Caco-2 (cell line): Measurements from ENCODE around the gene LHPP. TPM values are rescaled to one million over a fixed set of nuclear protein-coding genes. Genes with fewer than 3 reads are reported as not detected.

Source experiments
- BruUV-seq: library from RNA; stranded (reverse); fragments of 400-500 nt; replicated peaks from 2 replicates; lab custom pipeline; 2021; lab: Mats Ljungman, UMichigan
- CTCF ChIA-PET: fragments of 300-600 bp; sonication (Branson Sonifier 250); formaldehyde crosslinking; loops from one replicate; lab custom pipeline; 2022; ENCODE audit warnings: antibody characterized with exemption; lab: Charles Lee
- POLR2A ChIA-PET: fragments of 300-600 bp; sonication (Branson Sonifier 250); formaldehyde crosslinking; loops from one replicate; lab custom pipeline; 2022; ENCODE audit warnings: antibody characterized with exemption; lab: Charles Lee
- DNase-seq, 2 experiments: peaks; one replicate each; pipeline versions ENCODE4 v3.0.0 to v3.0.0-alpha.2; 2020 to 2022
- H3K27me3 ChIP-seq: replicated peaks from 2 replicates; pipeline ENCODE4 v1.6.0; 2011; ENCODE audit warnings: low read length; ENCODE audit not compliant: control insufficient read depth, insufficient read depth
- H3K36me3 ChIP-seq: 2 replicates; pipeline ENCODE4 v1.5.1; 2011; ENCODE audit warnings: low read length; ENCODE audit not compliant: control insufficient read depth, insufficient read depth
- H3K4me1 ChIP-seq: fragments of 250-450 bp; sonication (Bioruptor Pico); 2 replicates; pipeline ENCODE4 v1.5.1; 2020; ENCODE audit warnings: mild to moderate bottlenecking
- H3K4me3 ChIP-seq: 2 replicates; pipeline ENCODE4 v1.5.1; 2011; ENCODE audit warnings: low read depth, mild to moderate bottlenecking, control low read depth, low read length
- H3K9me3 ChIP-seq: fragments of 250-450 bp; sonication (Bioruptor Pico); 2 replicates; pipeline ENCODE4 v1.5.1; 2020; ENCODE audit warnings: mild to moderate bottlenecking, moderate library complexity
- H3K27ac Mint-ChIP-seq: one replicate; pipeline ENCODE4 v1.8.0; 2022; ENCODE audit warnings: mixed read lengths; ENCODE audit not compliant: unreplicated experiment
- H3K27me3 Mint-ChIP-seq: one replicate; pipeline ENCODE4 v1.8.0; 2022; ENCODE audit warnings: mixed read lengths; ENCODE audit not compliant: insufficient read depth, unreplicated experiment
- H3K36me3 Mint-ChIP-seq: one replicate; pipeline ENCODE4 v1.8.0; 2022; ENCODE audit warnings: mild to moderate bottlenecking, mixed read lengths; ENCODE audit not compliant: insufficient read depth, unreplicated experiment
- H3K4me1 Mint-ChIP-seq: one replicate; pipeline ENCODE4 v1.8.0; 2022; ENCODE audit warnings: low read depth, mixed read lengths; ENCODE audit not compliant: unreplicated experiment
- H3K4me3 Mint-ChIP-seq: one replicate; pipeline ENCODE4 v1.8.0; 2022; ENCODE audit warnings: mild to moderate bottlenecking, moderate library complexity, mixed read lengths; ENCODE audit not compliant: unreplicated experiment
- H3K9me3 Mint-ChIP-seq: one replicate; pipeline ENCODE4 v1.8.0; 2022; ENCODE audit warnings: mixed read lengths; ENCODE audit not compliant: unreplicated experiment
- CTCF ChIP-seq, 2 experiments: fragments of 200-600 bp in 1 of 2; IDR thresholded peaks; 1 replicate in 1 of 2; 2 replicates in 1 of 2; pipeline versions ENCODE4 v1.5.1 to v1.8.0; 2011 to 2022; ENCODE audit warnings: antibody characterized with exemption in 1 of 2, control low read depth in 1 of 2, inconsistent platforms in 1 of 2, low read depth in 1 of 2, low read length in 1 of 2, mild to moderate bottlenecking in 1 of 2, moderate library complexity in 1 of 2; ENCODE audit not compliant: insufficient read depth in 1 of 2, severe bottlenecking in 1 of 2, unreplicated experiment in 1 of 2
- intact Hi-C: fragments of 100-400 bp; cut with micrococcal nuclease; formaldehyde crosslinking; loops from one replicate; pipeline ENCODE4 v1.10.0; 2022; ENCODE audit not compliant: unreplicated experiment
- total RNA-seq: library from RNA; stranded (reverse); gene quantifications from 2 replicates; pipeline ENCODE4 v1.2.3, GENCODE V29; 2022

Gene LHPP
- total RNA-seq, 1 experiment from 2014 or later = 15.9 TPM

- intact Hi-C loops = no loop called here
- H3K27me3 Mint-ChIP-seq = no peaks in the 10 kb centered on the region
- H3K9me3 Mint-ChIP-seq = no peaks in the 10 kb centered on the region
- POLR2A ChIA-PET = no interaction called here
- H3K4me1 Mint-ChIP-seq = no peaks in the 10 kb centered on the region
- CTCF ChIA-PET = no interaction called here
- H3K27me3 ChIP-seq = no peaks in the 10 kb centered on the region
- no peak for TF ChIP-seq CTCF (IDR thresholded peaks at IDR 0.05; ENCODE audit: insufficient read depth in 1 of 2, low read depth in 1 of 2, low read length in 1 of 2, severe bottlenecking in 1 of 2, unreplicated experiment in 1 of 2)
- no peak overlapping the region for H3K27ac Mint-ChIP-seq
- H3K4me1 ChIP-seq = no peaks in the 10 kb centered on the region; the same call in 1 of the 2 replicates
- no peak overlapping the region for H3K4me3 ChIP-seq
- H3K9me3 ChIP-seq = no peaks in the 10 kb centered on the region
- no peaks in the 10 kb centered on the region for H3K36me3 ChIP-seq
- DNase-seq = no peak
- no TSS peak for BruUV-seq
- H3K36me3 Mint-ChIP-seq = no peaks in the 10 kb centered on the region
- H3K4me3 Mint-ChIP-seq = no peak overlapping the region
Observed at GRCh38 chr10:124650263-124650662, 188.6 kb downstream of the LHPP start.

GRCh38 chr10:124650820-124651401 lies 189.3 kb downstream of the LHPP start:
- no peak for TF ChIP-seq CTCF (IDR thresholded peaks at IDR 0.05; ENCODE audit: insufficient read depth in 1 of 2, low read depth in 1 of 2, low read length in 1 of 2, severe bottlenecking in 1 of 2, unreplicated experiment in 1 of 2)
- H3K4me3 ChIP-seq = no peak overlapping the region
- Mint-ChIP-seq H3K4me3 (no peak overlapping the region), H3K36me3 (no peaks in the 10 kb centered on the region), H3K27ac (no peak overlapping the region), H3K27me3 (no peaks in the 10 kb centered on the region), H3K9me3 (no peaks in the 10 kb centered on the region), H3K4me1 (no peaks in the 10 kb centered on the region)
- no peaks in the 10 kb centered on the region for H3K36me3 ChIP-seq
- H3K27me3 ChIP-seq = no peaks in the 10 kb centered on the region
- no peaks in the 10 kb centered on the region; the same call in 1 of the 2 replicates for H3K4me1 ChIP-seq
- H3K9me3 ChIP-seq = no peaks in the 10 kb centered on the region
- no TSS peak for BruUV-seq
- DNase-seq = no peak
- intact Hi-C loops = no loop called here
- CTCF ChIA-PET = no interaction called here
- POLR2A ChIA-PET = no interaction called here

GRCh38 chr10:124651402-124651891 lies 189.8 kb downstream of the LHPP start:
- no peaks in the 10 kb centered on the region for H3K9me3 ChIP-seq
- Mint-ChIP-seq H3K27ac (no peak overlapping the region), H3K27me3 (no peaks in the 10 kb centered on the region), H3K4me3 (no peak overlapping the region), H3K9me3 (no peaks in the 10 kb centered on the region), H3K36me3 (no peaks in the 10 kb centered on the region), H3K4me1 (no peaks in the 10 kb centered on the region)
- no peaks in the 10 kb centered on the region; the same call in 1 of the 2 replicates for H3K4me1 ChIP-seq
- POLR2A ChIA-PET = no interaction called here
- CTCF ChIA-PET = no interaction called here
- intact Hi-C loops = no loop called here
- no peaks in the 10 kb centered on the region for H3K36me3 ChIP-seq
- no peak for TF ChIP-seq CTCF (IDR thresholded peaks at IDR 0.05; ENCODE audit: insufficient read depth in 1 of 2, low read depth in 1 of 2, low read length in 1 of 2, severe bottlenecking in 1 of 2, unreplicated experiment in 1 of 2)
- no peaks in the 10 kb centered on the region for H3K27me3 ChIP-seq
- no peak for DNase-seq
- BruUV-seq = no TSS peak
- no peak overlapping the region for H3K4me3 ChIP-seq
